H1 (cell line): ENCODE measurements around the gene GOLPH3L. TPM values are rescaled to one million over a fixed set of nuclear protein-coding genes. Genes with fewer than 3 reads are reported as not detected.

ENCODE experiments used
- CBX8 ChIP-seq: fragments of 300-800, 300-1000 bp; sonication (generic); IDR thresholded peaks from 2 replicates; pipeline ENCODE4 v1.7.1; 2016; ENCODE audit warnings: low read depth, low read length, borderline replicate concordance
- EGR1 ChIP-seq: IDR thresholded peaks from 2 replicates; pipeline ENCODE4 v1.6.1; 2011; ENCODE audit warnings: low read depth, low read length, borderline replicate concordance
- GABPA ChIP-seq: IDR thresholded peaks from 2 replicates; pipeline ENCODE4 v1.6.1; 2011; ENCODE audit warnings: mild to moderate bottlenecking, low read length, moderate library complexity, borderline replicate concordance; ENCODE audit not compliant: insufficient read depth
- HDAC2 ChIP-seq, 2 experiments: fragments of 300-600 bp in 1 of 2; sonication (generic) in 1 of 2; IDR thresholded peaks; 2 replicates each; pipeline ENCODE4 v1.6.1; 2011 to 2012; ENCODE audit warnings: low read depth in 2 of 2, low read length in 2 of 2, mild to moderate bottlenecking in 2 of 2, moderate library complexity in 2 of 2, borderline replicate concordance in 1 of 2, inconsistent platforms in 1 of 2
- JUN ChIP-seq: IDR thresholded peaks from 2 replicates; pipeline ENCODE4 v1.6.1; 2011; ENCODE audit warnings: low read depth, mild to moderate bottlenecking, improper control_type of control experiment, low read length
- KDM5A ChIP-seq: fragments of 200-600 bp; IDR thresholded peaks from 2 replicates; pipeline ENCODE4 v1.7.1; 2012; ENCODE audit warnings: mild to moderate bottlenecking, low read length, inconsistent platforms, mixed read lengths
- MAFK ChIP-seq: IDR thresholded peaks from 2 replicates; pipeline ENCODE4 v1.6.1; 2012; ENCODE audit warnings: low read depth, mild to moderate bottlenecking, improper control_type of control experiment, low read length
- NANOG ChIP-seq: IDR thresholded peaks from 2 replicates; pipeline ENCODE4 v1.6.1; 2011; ENCODE audit warnings: low read length, low read depth, mild to moderate bottlenecking, inconsistent platforms; ENCODE audit not compliant: insufficient read depth, poor library complexity, severe bottlenecking
- PHF8 ChIP-seq: fragments of 200-600 bp; sonication (generic); conservative IDR thresholded peaks from 2 replicates; pipeline ENCODE4 v1.7.1; 2012; ENCODE audit warnings: low read depth, mild to moderate bottlenecking, inconsistent platforms, low read length, moderate library complexity
- POLR2A ChIP-seq, 2 experiments: IDR thresholded peaks; 1 replicate in 1 of 2; 2 replicates in 1 of 2; pipeline ENCODE4 v1.6.1; 2011; ENCODE audit warnings: low read depth in 2 of 2, low read length in 2 of 2, mild to moderate bottlenecking in 2 of 2; ENCODE audit errors: control extremely low read depth in 1 of 2
- RBBP5 ChIP-seq: IDR thresholded peaks from 2 replicates; pipeline ENCODE4 v1.7.1; 2012; ENCODE audit warnings: low read depth, mild to moderate bottlenecking, inconsistent platforms, low read length, moderate library complexity, borderline replicate concordance
- RNF2 ChIP-seq: fragments of 200-900, 300-1000 bp; sonication (generic); IDR thresholded peaks from 2 replicates; pipeline ENCODE4 v1.7.1; 2016; ENCODE audit warnings: borderline replicate concordance, low read depth, mild to moderate bottlenecking, antibody characterized with exemption, low read length; ENCODE audit not compliant: poor library complexity, severe bottlenecking; ENCODE audit errors: missing control alignments
- SIN3A ChIP-seq, 2 experiments: IDR thresholded peaks in 1 of 2; conservative IDR thresholded peaks in 1 of 2; 2 replicates each; pipeline ENCODE4 v1.6.1; 2011 to 2012; ENCODE audit warnings: low read length in 2 of 2, improper control_type of control experiment in 1 of 2, low read depth in 1 of 2, mild to moderate bottlenecking in 1 of 2
- SIRT6 ChIP-seq: IDR thresholded peaks from one replicate; pipeline ENCODE4 v1.7.1; 2012; ENCODE audit warnings: low read length, inconsistent platforms
- SP2 ChIP-seq: IDR thresholded peaks from 2 replicates; pipeline ENCODE4 v1.6.1; 2012; ENCODE audit warnings: mild to moderate bottlenecking, low read length, inconsistent platforms
- SUZ12 ChIP-seq: fragments of 200-600 bp; sonication (generic); IDR thresholded peaks from 2 replicates; pipeline ENCODE4 v1.6.1; 2012; ENCODE audit warnings: mild to moderate bottlenecking, inconsistent platforms, low read length, moderate library complexity, mixed read lengths
- TAF7 ChIP-seq: optimal IDR thresholded peaks from 2 replicates; pipeline ENCODE3; 2011; ENCODE audit warnings: low read depth, mild to moderate bottlenecking, inconsistent platforms, low read length, moderate library complexity, borderline replicate concordance
- TBP ChIP-seq: IDR thresholded peaks from 2 replicates; pipeline ENCODE4 v1.6.1; 2011; ENCODE audit warnings: low read depth, low read length, improper control_type of control experiment
- TEAD4 ChIP-seq: IDR thresholded peaks from 2 replicates; pipeline ENCODE4 v1.6.1; 2012; ENCODE audit warnings: low read depth, low read length, inconsistent platforms, mixed read lengths
- YY1 ChIP-seq: IDR thresholded peaks from 2 replicates; pipeline ENCODE4 v1.6.1; 2011; ENCODE audit warnings: low read depth, mild to moderate bottlenecking, low read length
- ZNF274 ChIP-seq: IDR thresholded peaks from 2 replicates; pipeline ENCODE4 v1.7.0; 2012; ENCODE audit warnings: low read length, borderline replicate concordance; ENCODE audit errors: extremely low read depth
- polyA plus RNA-seq, 7 experiments: library from polyadenylated mRNA; depleted of rRNA in 3 of 7; stranded (reverse) in 5 of 7; unstranded in 2 of 7; fragments of >200 nt in 5 of 7; fragments of 200-250 nt in 2 of 7; gene quantifications; 1 replicate in 5 of 7; 2 replicates in 1 of 7; 4 replicates in 1 of 7; pipeline versions ENCODE4 v1.2.1 to v1.2.3, GENCODE V29; 2011 to 2013; ENCODE audit warnings: missing spikeins in 2 of 7, mixed read lengths in 2 of 7
- total RNA-seq: library from RNA; stranded (reverse); fragmentation: NEBNext Ultra II Directional; extraction: Animal tissue kit (Norgen Biotek cat#: 25700); gene quantifications from 2 replicates; pipeline ENCODE4 v1.2.1, GENCODE V29; 2021
- TF ChIP-seq, protein P1 (sequence below): IDR thresholded peaks from 2 replicates; pipeline ENCODE4 v1.6.1; 2012; ENCODE audit warnings: inconsistent platforms

The GOLPH3L gene
- total and polyA plus RNA-seq, 2 of the 8 experiments (the other 6 are each of a cell fraction or from before 2014, with no cell fraction given), result 13.3 to 40.8 TPM

DNA sequence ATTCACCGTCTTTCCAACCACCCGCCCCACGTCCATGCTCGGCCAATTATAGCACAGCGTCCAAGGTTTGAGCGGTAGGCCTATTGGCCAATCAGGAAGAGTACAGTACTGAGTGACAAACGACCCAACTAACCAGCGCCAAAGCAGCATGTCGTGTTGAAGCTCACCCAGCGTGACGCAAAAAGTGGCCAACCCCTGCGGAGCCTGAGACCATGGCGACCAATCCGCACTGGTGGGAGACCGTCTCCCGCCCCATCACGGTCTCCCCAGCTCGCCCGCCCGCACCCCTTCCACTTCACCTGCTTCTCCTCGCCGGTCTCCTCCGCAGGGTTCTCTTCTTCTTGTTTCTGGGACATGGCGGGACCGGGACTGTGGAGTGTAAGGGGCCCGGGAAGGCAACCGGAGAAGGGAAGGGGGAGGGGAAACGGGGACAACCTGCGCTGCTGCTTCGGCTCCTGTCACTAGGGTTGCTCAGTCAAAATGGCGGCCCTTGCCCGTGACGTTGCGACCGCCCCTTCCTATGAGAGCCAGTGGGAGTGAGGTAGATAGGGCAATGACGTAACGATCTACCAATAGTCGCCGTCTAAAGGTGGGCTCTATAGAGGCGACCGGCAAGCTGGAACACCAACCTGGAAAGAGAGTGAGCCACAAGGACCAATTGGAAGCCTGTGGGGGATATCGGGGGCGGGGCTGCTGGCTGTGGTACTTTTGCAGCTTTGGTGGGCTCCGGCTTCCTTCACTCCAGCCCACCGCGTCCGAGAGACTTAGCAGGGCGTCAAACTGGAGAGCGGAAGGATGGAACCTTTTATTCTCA is 67.6 kb downstream of the GOLPH3L start, which contains the start of gene ENSA (continued):
- TF ChIP-seq CBX8, result no peak
- TF ChIP-seq NANOG, result no peak
- TF ChIP-seq SUZ12, result no peak
- peak; percentile 73 for TF ChIP-seq PHF8
- no peak for TF ChIP-seq GABPA
- TF ChIP-seq YY1, result peak; percentile 97
- TF ChIP-seq, protein P1, sequence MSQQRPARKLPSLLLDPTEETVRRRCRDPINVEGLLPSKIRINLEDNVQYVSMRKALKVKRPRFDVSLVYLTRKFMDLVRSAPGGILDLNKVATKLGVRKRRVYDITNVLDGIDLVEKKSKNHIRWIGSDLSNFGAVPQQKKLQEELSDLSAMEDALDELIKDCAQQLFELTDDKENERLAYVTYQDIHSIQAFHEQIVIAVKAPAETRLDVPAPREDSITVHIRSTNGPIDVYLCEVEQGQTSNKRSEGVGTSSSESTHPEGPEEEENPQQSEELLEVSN, result no peak
- TF ChIP-seq RBBP5, result no peak
- no peak for TF ChIP-seq EGR1
- peak; percentile 84 for TF ChIP-seq TBP
- TF ChIP-seq KDM5A, result no peak; the same call in 1 of the 2 replicates
- peak; percentile 88 for TF ChIP-seq SP2
- no peak for TF ChIP-seq RNF2
- TF ChIP-seq ZNF274, result no peak
- TF ChIP-seq SIN3A (conservative IDR thresholded peaks at IDR 0.05 in 1 of 2, IDR thresholded peaks at IDR 0.05 in 1 of 2; ENCODE audit: low read depth in 1 of 2, low read length in 2 of 2), result peak; percentile 60 to 84; a peak in 2 of 4 replicates
- TF ChIP-seq MAFK, result no peak
- TF ChIP-seq HDAC2 (IDR thresholded peaks at IDR 0.05; ENCODE audit: borderline replicate concordance in 1 of 2, low read depth in 2 of 2, low read length in 2 of 2), result no peak
- TF ChIP-seq POLR2A (IDR thresholded peaks at IDR 0.05; ENCODE audit: control extremely low read depth in 1 of 2, low read depth in 2 of 2, low read length in 2 of 2), result peak; percentile 62 to 66
- peak; percentile 83 for TF ChIP-seq TAF7
- TF ChIP-seq JUN, result peak; percentile 56; the same call in 1 of the 2 replicates
- TF ChIP-seq TEAD4, result no peak
- TF ChIP-seq SIRT6, result no peak
